Liver (tissue), 9 donors: ENCODE results near the gene PIP5K1C. TPM values are rescaled to one million over a fixed set of nuclear protein-coding genes. Genes with fewer than 3 reads are reported as not detected.

Source experiments
- DNase-seq: peaks from one replicate; pipeline ENCODE4 v3.0.0-alpha.2; 2017; ENCODE audit warnings: low spot score
- H3K27ac ChIP-seq, 2 donors: one replicate each; pipeline ENCODE4 v1.7.0; 2013; ENCODE audit warnings: inconsistent platforms in 2 of 2, low read length in 2 of 2, control low read depth in 1 of 2, low read depth in 1 of 2, mild to moderate bottlenecking in 1 of 2
- H3K27me3 ChIP-seq, 4 donors: one replicate each; pipeline versions ENCODE4 v1.6.1 to v1.7.0; 2013; ENCODE audit warnings: low read length in 3 of 4, inconsistent platforms in 1 of 4, mild to moderate bottlenecking in 1 of 4, moderate library complexity in 1 of 4; ENCODE audit not compliant: control insufficient read depth in 4 of 4, insufficient read depth in 4 of 4
- H3K36me3 ChIP-seq, 4 donors: one replicate each; pipeline versions ENCODE4 v1.6.1 to v1.7.0; 2013; ENCODE audit warnings: low read length in 3 of 4, mild to moderate bottlenecking in 3 of 4, low read depth in 1 of 4, moderate library complexity in 1 of 4; ENCODE audit not compliant: control insufficient read depth in 4 of 4, insufficient read depth in 3 of 4
- H3K4me1 ChIP-seq, 4 donors: one replicate each; pipeline versions ENCODE4 v1.6.1 to v1.7.0; 2013; ENCODE audit warnings: low read length in 3 of 4, mild to moderate bottlenecking in 3 of 4, moderate library complexity in 1 of 4; ENCODE audit not compliant: control insufficient read depth in 4 of 4, insufficient read depth in 4 of 4
- H3K4me3 ChIP-seq, 3 donors: one replicate each; pipeline versions ENCODE4 v1.6.1 to v1.7.0; 2013; ENCODE audit warnings: low read length in 3 of 3, control low read depth in 1 of 3, low read depth in 1 of 3, mild to moderate bottlenecking in 1 of 3
- H3K9ac ChIP-seq, 2 donors: one replicate each; pipeline ENCODE4 v1.7.0; 2013; ENCODE audit warnings: low read length in 2 of 2, mild to moderate bottlenecking in 2 of 2, moderate library complexity in 2 of 2, control low read depth in 1 of 2, low read depth in 1 of 2
- H3K9me3 ChIP-seq, 4 donors: one replicate each; pipeline versions ENCODE4 v1.6.1 to v1.7.0; 2013; ENCODE audit warnings: low read length in 3 of 4; ENCODE audit not compliant: control insufficient read depth in 4 of 4
- ATF3 ChIP-seq: IDR thresholded peaks from 2 replicates; pipeline ENCODE4 v1.6.1; 2016; ENCODE audit warnings: antibody characterized with exemption
- EGR1 ChIP-seq, 2 donors: IDR thresholded peaks; 2 replicates each; pipeline ENCODE4 v1.6.1; 2016 to 2018; ENCODE audit warnings: antibody characterized with exemption in 2 of 2, low read depth in 2 of 2
- FOXA1 ChIP-seq: IDR thresholded peaks from 2 replicates; pipeline ENCODE4 v1.6.1; 2016; ENCODE audit warnings: antibody characterized with exemption
- FOXA2 ChIP-seq: IDR thresholded peaks from 2 replicates; pipeline ENCODE4 v1.6.1; 2016; ENCODE audit warnings: antibody characterized with exemption
- GABPA ChIP-seq, 2 donors: IDR thresholded peaks in 1 of 2; conservative IDR thresholded peaks in 1 of 2; 2 replicates each; pipeline ENCODE4 v1.6.1; 2016; ENCODE audit warnings: antibody characterized with exemption in 2 of 2, mild to moderate bottlenecking in 1 of 2, moderate library complexity in 1 of 2
- HNF4A ChIP-seq, 2 donors: conservative IDR thresholded peaks; 2 replicates each; pipeline ENCODE4 v1.6.1; 2016; ENCODE audit warnings: antibody characterized with exemption in 2 of 2, mild to moderate bottlenecking in 2 of 2
- HNF4G ChIP-seq: IDR thresholded peaks from 2 replicates; pipeline ENCODE4 v1.6.1; 2016; ENCODE audit warnings: antibody characterized with exemption
- JUND ChIP-seq, 2 donors: IDR thresholded peaks; 2 replicates each; pipeline ENCODE4 v1.6.1; 2016; ENCODE audit warnings: antibody characterized with exemption in 2 of 2
- NR2F2 ChIP-seq: IDR thresholded peaks from 2 replicates; pipeline ENCODE4 v1.6.1; 2016; ENCODE audit warnings: antibody characterized with exemption
- RAD21 ChIP-seq, 2 donors: IDR thresholded peaks; 2 replicates each; pipeline ENCODE4 v1.6.1; 2016; ENCODE audit warnings: antibody characterized with exemption in 2 of 2, mild to moderate bottlenecking in 2 of 2
- RXRA ChIP-seq, 2 donors: IDR thresholded peaks; 2 replicates each; pipeline ENCODE4 v1.6.1; 2017 to 2018; ENCODE audit warnings: antibody characterized with exemption in 2 of 2, mild to moderate bottlenecking in 1 of 2
- SP1 ChIP-seq: IDR thresholded peaks from 2 replicates; pipeline ENCODE4 v1.6.1; 2018; ENCODE audit warnings: antibody characterized with exemption, mild to moderate bottlenecking
- TAF1 ChIP-seq: conservative IDR thresholded peaks from 2 replicates; pipeline ENCODE4 v1.6.1; 2016; ENCODE audit warnings: antibody characterized with exemption, mild to moderate bottlenecking
- YY1 ChIP-seq: IDR thresholded peaks from 2 replicates; pipeline ENCODE4 v1.6.1; 2016; ENCODE audit warnings: antibody characterized with exemption, mild to moderate bottlenecking
- ZBTB33 ChIP-seq: IDR thresholded peaks from 2 replicates; pipeline ENCODE4 v1.6.1; 2016; ENCODE audit warnings: antibody characterized with exemption
- WGBS: extraction: QIAGEN DNeasy Blood & Tissue Kit; methylation state at CpG from one replicate; pipeline ENCODE4 v1.1.7; 2013; 5-methylcytosine and 5-hydroxymethylcytosine counted together
- polyA plus RNA-seq, 2 donors: library from polyadenylated mRNA; stranded (reverse) in 1 of 2; unstranded in 1 of 2; fragments of 200-250 nt in 1 of 2; fragments of >200 nt in 1 of 2; fragmentation: Nextera tagmentation in 1 of 2; extraction: Ambion mirVana in 1 of 2; gene quantifications; one replicate each; pipeline versions ENCODE4 v1.2.1 to v1.2.3, GENCODE V29; 2013 to 2015
- total RNA-seq, 2 donors: library from RNA; depleted of rRNA; stranded (reverse); fragments of >200 nt; gene quantifications; one replicate each; pipeline ENCODE4 v1.2.3, GENCODE V29; 2014
- TF ChIP-seq, protein P1 (sequence below): IDR thresholded peaks from 2 replicates; pipeline ENCODE4 v1.6.1; 2016; ENCODE audit warnings: antibody characterized with exemption
- TF ChIP-seq, protein P2 (sequence below): fragments of 150-350 bp; IDR thresholded peaks from 2 replicates; pipeline ENCODE4 v1.5.1; 2017; ENCODE audit warnings: improper control_type of control experiment, low read depth, low read length; ENCODE audit not compliant: missing input control
- TF ChIP-seq, protein P3 (sequence below): IDR thresholded peaks from 2 replicates; pipeline ENCODE4 v1.6.1; 2016; ENCODE audit warnings: antibody characterized with exemption, mild to moderate bottlenecking
- donor health status: healthy.
- donor health status: healthy.
- donor health status: healthy.
- donor health status: healthy.
- donor health status: healthy.

PIP5K1C gene
- total and polyA plus RNA-seq, 4 donors = 1.8 to 7.4 (median 6.0) TPM

- Histone ChIP-seq H3K27me3 (no peaks in the 10 kb centered on the region), H3K4me1 (peaks cover 4 to 32% (median 21%) of the 10 kb centered on the region in 4 donors), H3K27ac (peak overlapping the region in 1 of 2 donors; percentile 98), H3K9ac (no peak overlapping the region), H3K9me3 (no peaks in the 10 kb centered on the region), H3K4me3 (no peak overlapping the region), H3K36me3 (peaks cover 0 to 25% (median 4%) of the 10 kb centered on the region in 4 donors)
- TF ChIP-seq SP1 (no peak), HNF4G (no peak), GABPA (IDR thresholded peaks at IDR 0.05 in 1 of 2, conservative IDR thresholded peaks at IDR 0.05 in 1 of 2) (no peak), YY1 (no peak), FOXA1 (no peak), JUND (IDR thresholded peaks at IDR 0.05) (no peak), ATF3 (no peak), NR2F2 (no peak), RXRA (IDR thresholded peaks at IDR 0.05) (no peak)
- TF ChIP-seq, protein P1, sequence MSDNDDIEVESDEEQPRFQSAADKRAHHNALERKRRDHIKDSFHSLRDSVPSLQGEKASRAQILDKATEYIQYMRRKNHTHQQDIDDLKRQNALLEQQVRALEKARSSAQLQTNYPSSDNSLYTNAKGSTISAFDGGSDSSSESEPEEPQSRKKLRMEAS = no peak
- TF ChIP-seq, protein P2, sequence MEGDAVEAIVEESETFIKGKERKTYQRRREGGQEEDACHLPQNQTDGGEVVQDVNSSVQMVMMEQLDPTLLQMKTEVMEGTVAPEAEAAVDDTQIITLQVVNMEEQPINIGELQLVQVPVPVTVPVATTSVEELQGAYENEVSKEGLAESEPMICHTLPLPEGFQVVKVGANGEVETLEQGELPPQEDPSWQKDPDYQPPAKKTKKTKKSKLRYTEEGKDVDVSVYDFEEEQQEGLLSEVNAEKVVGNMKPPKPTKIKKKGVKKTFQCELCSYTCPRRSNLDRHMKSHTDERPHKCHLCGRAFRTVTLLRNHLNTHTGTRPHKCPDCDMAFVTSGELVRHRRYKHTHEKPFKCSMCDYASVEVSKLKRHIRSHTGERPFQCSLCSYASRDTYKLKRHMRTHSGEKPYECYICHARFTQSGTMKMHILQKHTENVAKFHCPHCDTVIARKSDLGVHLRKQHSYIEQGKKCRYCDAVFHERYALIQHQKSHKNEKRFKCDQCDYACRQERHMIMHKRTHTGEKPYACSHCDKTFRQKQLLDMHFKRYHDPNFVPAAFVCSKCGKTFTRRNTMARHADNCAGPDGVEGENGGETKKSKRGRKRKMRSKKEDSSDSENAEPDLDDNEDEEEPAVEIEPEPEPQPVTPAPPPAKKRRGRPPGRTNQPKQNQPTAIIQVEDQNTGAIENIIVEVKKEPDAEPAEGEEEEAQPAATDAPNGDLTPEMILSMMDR = no peak
- WGBS = 61% methylated on average over 7 of the region's 7 CpGs
- no peak for DNase-seq
Measured at GRCh38 chr19:3627351-3627723, 72.9 kb downstream of the PIP5K1C start.

- H3K9ac ChIP-seq = peak within 1 kb of the TSS; percentile 73 to 80
- WGBS = under 1% methylated on average over 80 of the region's 80 CpGs
- no peaks in the 10 kb centered on the region for H3K27me3 ChIP-seq
- H3K9me3 ChIP-seq = no peaks in the 10 kb centered on the region
- peak within 1 kb of the TSS; percentile 95 to 98 for H3K27ac ChIP-seq
- peaks cover 4 to 32% (median 21%) of the 10 kb centered on the region in 4 donors for H3K4me1 ChIP-seq
- DNase-seq = peak; percentile 98
- peak within 1 kb of the TSS; percentile 89 to 100 (median 93) for H3K4me3 ChIP-seq
- TF ChIP-seq, protein P1 = peak; percentile 92
- no peak for TF ChIP-seq HNF4G
- TF ChIP-seq HNF4A (conservative IDR thresholded peaks at IDR 0.05) = peak; percentile 58 to 65
- TF ChIP-seq RAD21 (IDR thresholded peaks at IDR 0.05) = peak in 1 of 2 donors; percentile 7
- peak; percentile 60 to 68 for TF ChIP-seq RXRA (IDR thresholded peaks at IDR 0.05)
- TF ChIP-seq, protein P2 = no peak
- TF ChIP-seq EGR1 (IDR thresholded peaks at IDR 0.05; ENCODE audit: low read depth in 2 of 2) = peak in 1 of 2 donors; percentile 72
- no peak for TF ChIP-seq TAF1
- TF ChIP-seq SP1 = peak; percentile 97
- TF ChIP-seq, protein P3, sequence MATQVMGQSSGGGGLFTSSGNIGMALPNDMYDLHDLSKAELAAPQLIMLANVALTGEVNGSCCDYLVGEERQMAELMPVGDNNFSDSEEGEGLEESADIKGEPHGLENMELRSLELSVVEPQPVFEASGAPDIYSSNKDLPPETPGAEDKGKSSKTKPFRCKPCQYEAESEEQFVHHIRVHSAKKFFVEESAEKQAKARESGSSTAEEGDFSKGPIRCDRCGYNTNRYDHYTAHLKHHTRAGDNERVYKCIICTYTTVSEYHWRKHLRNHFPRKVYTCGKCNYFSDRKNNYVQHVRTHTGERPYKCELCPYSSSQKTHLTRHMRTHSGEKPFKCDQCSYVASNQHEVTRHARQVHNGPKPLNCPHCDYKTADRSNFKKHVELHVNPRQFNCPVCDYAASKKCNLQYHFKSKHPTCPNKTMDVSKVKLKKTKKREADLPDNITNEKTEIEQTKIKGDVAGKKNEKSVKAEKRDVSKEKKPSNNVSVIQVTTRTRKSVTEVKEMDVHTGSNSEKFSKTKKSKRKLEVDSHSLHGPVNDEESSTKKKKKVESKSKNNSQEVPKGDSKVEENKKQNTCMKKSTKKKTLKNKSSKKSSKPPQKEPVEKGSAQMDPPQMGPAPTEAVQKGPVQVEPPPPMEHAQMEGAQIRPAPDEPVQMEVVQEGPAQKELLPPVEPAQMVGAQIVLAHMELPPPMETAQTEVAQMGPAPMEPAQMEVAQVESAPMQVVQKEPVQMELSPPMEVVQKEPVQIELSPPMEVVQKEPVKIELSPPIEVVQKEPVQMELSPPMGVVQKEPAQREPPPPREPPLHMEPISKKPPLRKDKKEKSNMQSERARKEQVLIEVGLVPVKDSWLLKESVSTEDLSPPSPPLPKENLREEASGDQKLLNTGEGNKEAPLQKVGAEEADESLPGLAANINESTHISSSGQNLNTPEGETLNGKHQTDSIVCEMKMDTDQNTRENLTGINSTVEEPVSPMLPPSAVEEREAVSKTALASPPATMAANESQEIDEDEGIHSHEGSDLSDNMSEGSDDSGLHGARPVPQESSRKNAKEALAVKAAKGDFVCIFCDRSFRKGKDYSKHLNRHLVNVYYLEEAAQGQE = peak; percentile 63
- TF ChIP-seq GABPA (IDR thresholded peaks at IDR 0.05 in 1 of 2, conservative IDR thresholded peaks at IDR 0.05 in 1 of 2) = peak in 1 of 2 donors; percentile 76
- TF ChIP-seq ATF3 = no peak
- peak in 1 of 2 donors; percentile 24 for TF ChIP-seq JUND (IDR thresholded peaks at IDR 0.05)
- TF ChIP-seq YY1 = peak; percentile 74
- no peak for TF ChIP-seq FOXA2
- TF ChIP-seq FOXA1 = peak; percentile 57
- peak; percentile 41 for TF ChIP-seq NR2F2
- no peak for TF ChIP-seq ZBTB33
- H3K36me3 ChIP-seq = peaks cover 0 to 20% (median 4%) of the 10 kb centered on the region in 4 donors
Measured at GRCh38 chr19:3626473-3627350, 73.6 kb downstream of the PIP5K1C start, which contains the start of gene CACTIN. Gene CACTIN, minus strand, starts transcription at chr19:3626790. Its CDS starts 28 bp downstream, at chr19:3626762.
